Measurements from ENCODE around the gene RNF31. TPM values are rescaled to one million over a fixed set of nuclear protein-coding genes. Genes with fewer than 3 reads are reported as not detected.

RNF31 gene
- total and polyA plus RNA-seq, 7 experiments from 2014 or later: 40.9 to 151 (median 81.4) TPM

GRCh38 chr14:24207104-24207551 is 59.8 kb downstream of the RNF31 start:
- DNase-seq (no peak), ATAC-seq (peak; percentile 37)
- Mint-ChIP-seq H3K4me1 (peaks cover 26 to 62% (median 47%) of the 10 kb centered on the region in 7 donors), H3K27me3 (no peaks in the 10 kb centered on the region), H3K9me3 (peaks cover 0 to 8% (median 3%) of the 10 kb centered on the region in 11 donors), H3K4me3 (no peak overlapping the region), H3K36me3 (peaks cover 18 to 65% (median 46%) of the 10 kb centered on the region in 5 donors), H3K27ac (peak overlapping the region in 6 of 9 donors; percentile 10 to 57 (median 32))
- Histone ChIP-seq H3K4me3 (ENCODE audit: low read length) (no peak overlapping the region), H3K4me1 (ENCODE audit: control insufficient read depth in 2 of 2, insufficient read depth in 2 of 2, low read length in 2 of 2) (peaks cover 8 to 10% of the 10 kb centered on the region in 2 donors), H3K27me3 (ENCODE audit: control insufficient read depth in 2 of 2, insufficient read depth in 2 of 2, low read length in 2 of 2) (no peaks in the 10 kb centered on the region), H3K9me3 (ENCODE audit: control insufficient read depth in 2 of 3, low read length in 3 of 3) (no peaks in the 10 kb centered on the region), H3K36me3 (ENCODE audit: control insufficient read depth in 2 of 3, insufficient read depth in 3 of 3, low read length in 3 of 3) (peaks cover 8 to 59% (median 21%) of the 10 kb centered on the region in 3 experiments), H3K27ac (ENCODE audit: low read depth, low read length) (no peak overlapping the region)
- ChIA-PET CTCF (interaction anchor here (0.6 to 2.7 kb wide), 2 partner anchors 11 to 35 kb away, joined by 3 to 6 read pairs; partner anchors contain the start of genes TINF2 and TM9SF1), POLR2A (interaction anchor here (1.0 to 7.2 kb wide), 5 partner anchors 9 to 83 kb away, joined by 3 to 47 read pairs (median 4); partner anchors contain the start of genes MDP1, RABGGTA and TM9SF1)
- intact Hi-C loops (cut with micrococcal nuclease): no loop called here

GRCh38 chr14:24207625-24208024 is 60.3 kb downstream of the RNF31 start:
- no peak overlapping the region for H3K4me3 ChIP-seq (ENCODE audit: low read length)
- H3K27ac ChIP-seq (ENCODE audit: low read depth, low read length): no peak overlapping the region
- Mint-ChIP-seq H3K36me3 (peaks cover 18 to 60% (median 42%) of the 10 kb centered on the region in 5 donors), H3K4me1 (peaks cover 26 to 65% (median 48%) of the 10 kb centered on the region in 7 donors), H3K4me3 (no peak overlapping the region), H3K27ac (peak overlapping the region in 4 of 9 donors; percentile 25 to 53 (median 39)), H3K27me3 (no peaks in the 10 kb centered on the region), H3K9me3 (peaks cover 0 to 6% (median 3%) of the 10 kb centered on the region in 11 donors)
- ATAC-seq (no peak), DNase-seq (no peak)
- peaks cover 13 to 14% of the 10 kb centered on the region in 2 donors for H3K4me1 ChIP-seq (ENCODE audit: control insufficient read depth in 2 of 2, insufficient read depth in 2 of 2, low read length in 2 of 2)
- CTCF ChIA-PET: interaction anchor here (0.6 to 2.7 kb wide), 2 partner anchors 12 to 35 kb away, joined by 3 to 6 read pairs; partner anchors contain the start of genes TINF2 and TM9SF1
- POLR2A ChIA-PET: interaction anchor here (0.6 to 7.2 kb wide), 6 partner anchors 8 to 83 kb away, joined by 3 to 47 read pairs (median 4); partner anchors contain the start of genes MDP1, RABGGTA and TM9SF1
- no peaks in the 10 kb centered on the region for H3K27me3 ChIP-seq (ENCODE audit: control insufficient read depth in 2 of 2, insufficient read depth in 2 of 2, low read length in 2 of 2)
- no peaks in the 10 kb centered on the region for H3K9me3 ChIP-seq (ENCODE audit: control insufficient read depth in 2 of 3, low read length in 3 of 3)
- peaks cover 8 to 59% (median 21%) of the 10 kb centered on the region in 3 experiments for H3K36me3 ChIP-seq (ENCODE audit: control insufficient read depth in 2 of 3, insufficient read depth in 3 of 3, low read length in 3 of 3)
- intact Hi-C loops (cut with micrococcal nuclease): no loop called here

Small RNAs within 50 kb of the gene (microRNA-seq; reads per million reads assigned to microRNA genes)
- not detected for gene MIR7703 (ENCODE audit: borderline microRNAs expressed)

Other genes with a start within 250 kb of the RNF31 start
Only the 30 nearest of the 31 such genes appear.
- gene DHRS4, start 193.7 kb upstream of the RNF31 start, total RNA-seq: 10 to 100 TPM in 4 of 5 experiments, 1 to 10 TPM in 1; 7.8 to 19.9 (median 17.5) TPM
- gene DHRS4, start 193.7 kb upstream of the RNF31 start, polyA plus RNA-seq: 10 to 100 TPM; 30.1 to 31.8 TPM
- 10 to 100 TPM; 11.0 to 25.7 (median 16.8) TPM for gene DHRS4L2, start 158.6 kb upstream of the RNF31 start, total RNA-seq
- gene DHRS4L2, start 158.6 kb upstream of the RNF31 start, polyA plus RNA-seq: 10 to 100 TPM; 11.7 to 21.0 TPM
- 1 to 10 TPM in 2 of 5 experiments, under 1 TPM in 3; 0.08 to 1.7 (median 0.27) TPM for gene CARMIL3, start 95.5 kb upstream of the RNF31 start, total RNA-seq
- not detected for gene CARMIL3, start 95.5 kb upstream of the RNF31 start, polyA plus RNA-seq
- under 1 TPM in 1 of 5 experiments, not detected in 4; 0.12 TPM for gene CPNE6, start 75.9 kb upstream of the RNF31 start, total RNA-seq
- gene CPNE6, start 75.9 kb upstream of the RNF31 start, polyA plus RNA-seq: not detected
- 10 to 100 TPM in 4 of 5 experiments, 1 to 10 TPM in 1; 9.1 to 56.2 (median 14.4) TPM for gene PCK2, start 53.2 kb upstream of the RNF31 start, total RNA-seq
- gene PCK2, start 53.2 kb upstream of the RNF31 start, polyA plus RNA-seq: 10 to 100 TPM in 1 of 2 donors, 1 to 10 TPM in 1; 7.2 to 14.5 TPM
- 10 to 100 TPM; 71.9 to 90.1 (median 83.3) TPM for gene DCAF11, start 32.7 kb upstream of the RNF31 start, total RNA-seq
- 10 to 100 TPM; 69.1 to 97.0 TPM for gene DCAF11, start 32.7 kb upstream of the RNF31 start, polyA plus RNA-seq
- 1 to 10 TPM; 2.1 to 4.5 (median 3.8) TPM for gene NRL, start 32.5 kb upstream of the RNF31 start, total RNA-seq
- gene NRL, start 32.5 kb upstream of the RNF31 start, polyA plus RNA-seq: 1 to 10 TPM; 2.2 to 2.6 TPM
- gene FITM1, start 16.8 kb upstream of the RNF31 start, total RNA-seq: 1 to 10 TPM; 1.8 to 4.3 (median 2.0) TPM
- gene FITM1, start 16.8 kb upstream of the RNF31 start, polyA plus RNA-seq: 1 to 10 TPM in 1 of 2 donors, under 1 TPM in 1; 0.48 to 1.2 TPM
- 100 to 1,000 TPM; 189 to 583 (median 202) TPM for gene PSME1, start 11.3 kb upstream of the RNF31 start, total RNA-seq
- 100 to 1,000 TPM; 698 to 703 TPM for gene PSME1, start 11.3 kb upstream of the RNF31 start, polyA plus RNA-seq
- 10 to 100 TPM in 4 of 5 experiments, 1 to 10 TPM in 1; 9.0 to 25.5 (median 22.3) TPM for gene EMC9, start 5.9 kb upstream of the RNF31 start, total RNA-seq
- gene EMC9, start 5.9 kb upstream of the RNF31 start, polyA plus RNA-seq: 10 to 100 TPM in 1 of 2 donors, 1 to 10 TPM in 1; 9.6 to 12.4 TPM
- 100 to 1,000 TPM; 120 to 777 (median 143) TPM for gene PSME2, start 888 bp upstream of the RNF31 start, total RNA-seq
- 100 to 1,000 TPM; 402 to 435 TPM for gene PSME2, start 888 bp upstream of the RNF31 start, polyA plus RNA-seq
- gene IRF9, start 13.8 kb downstream of the RNF31 start, total RNA-seq: 100 to 1,000 TPM; 133 to 337 (median 189) TPM
- gene IRF9, start 13.8 kb downstream of the RNF31 start, polyA plus RNA-seq: 100 to 1,000 TPM in 1 of 2 donors, 10 to 100 TPM in 1; 73.3 to 110 TPM
- gene REC8, start 24.6 kb downstream of the RNF31 start, total RNA-seq: 10 to 100 TPM; 20.3 to 80.5 (median 68.6) TPM
- 10 to 100 TPM in 1 of 2 donors, 1 to 10 TPM in 1; 4.4 to 10.7 TPM for gene REC8, start 24.6 kb downstream of the RNF31 start, polyA plus RNA-seq
- gene IPO4, start 41.3 kb downstream of the RNF31 start, total RNA-seq: 10 to 100 TPM; 21.5 to 45.2 (median 42.2) TPM
- gene IPO4, start 41.3 kb downstream of the RNF31 start, polyA plus RNA-seq: 10 to 100 TPM; 17.5 to 36.2 TPM
- 10 to 100 TPM; 16.2 to 40.5 (median 19.2) TPM for gene TM9SF1, start 47.9 kb downstream of the RNF31 start, total RNA-seq
- gene TM9SF1, start 47.9 kb downstream of the RNF31 start, polyA plus RNA-seq: 10 to 100 TPM; 32.1 to 34.4 TPM
- gene TSSK4, start 58.2 kb downstream of the RNF31 start, total RNA-seq: 1 to 10 TPM in 2 of 5 experiments, under 1 TPM in 2, not detected in 1; 0.22 to 1.9 (median 1.1) TPM
- 1 to 10 TPM; 1.0 to 1.4 TPM for gene TSSK4, start 58.2 kb downstream of the RNF31 start, polyA plus RNA-seq
- gene CHMP4A, start 66.0 kb downstream of the RNF31 start, total RNA-seq: 100 to 1,000 TPM in 1 of 5 experiments, 10 to 100 TPM in 4; 79.1 to 101 (median 85.7) TPM
- 100 to 1,000 TPM; 121 to 140 TPM for gene CHMP4A, start 66.0 kb downstream of the RNF31 start, polyA plus RNA-seq
- 10 to 100 TPM in 3 of 5 experiments, 1 to 10 TPM in 2; 5.5 to 18.5 (median 14.2) TPM for gene MDP1, start 68.6 kb downstream of the RNF31 start, total RNA-seq
- 10 to 100 TPM; 33.1 to 36.4 TPM for gene MDP1, start 68.6 kb downstream of the RNF31 start, polyA plus RNA-seq
- gene NEDD8, start 84.9 kb downstream of the RNF31 start, total RNA-seq: 100 to 1,000 TPM in 3 of 5 experiments, 10 to 100 TPM in 2; 73.5 to 175 (median 106) TPM
- 100 to 1,000 TPM; 254 to 340 TPM for gene NEDD8, start 84.9 kb downstream of the RNF31 start, polyA plus RNA-seq
- 10 to 100 TPM; 38.2 to 91.6 (median 69.5) TPM for gene GMPR2, start 85.4 kb downstream of the RNF31 start, total RNA-seq
- gene GMPR2, start 85.4 kb downstream of the RNF31 start, polyA plus RNA-seq: 100 to 1,000 TPM in 1 of 2 donors, 10 to 100 TPM in 1; 99.9 to 107 TPM
- 100 to 1,000 TPM; 133 to 150 (median 139) TPM for gene TINF2, start 95.1 kb downstream of the RNF31 start, total RNA-seq
- gene TINF2, start 95.1 kb downstream of the RNF31 start, polyA plus RNA-seq: 100 to 1,000 TPM; 143 to 186 TPM
- 10 to 100 TPM in 1 of 5 experiments, 1 to 10 TPM in 4; 4.8 to 12.9 (median 7.1) TPM for gene TGM1, start 115.7 kb downstream of the RNF31 start, total RNA-seq
- not detected for gene TGM1, start 115.7 kb downstream of the RNF31 start, polyA plus RNA-seq
- gene RABGGTA, start 124.1 kb downstream of the RNF31 start, total RNA-seq: 10 to 100 TPM; 49.7 to 76.5 (median 55.5) TPM
- 10 to 100 TPM; 17.9 to 36.3 TPM for gene RABGGTA, start 124.1 kb downstream of the RNF31 start, polyA plus RNA-seq
- 10 to 100 TPM; 25.2 to 37.0 (median 33.3) TPM for gene DHRS1, start 152.3 kb downstream of the RNF31 start, total RNA-seq
- 10 to 100 TPM; 21.3 to 38.4 TPM for gene DHRS1, start 152.3 kb downstream of the RNF31 start, polyA plus RNA-seq
- 10 to 100 TPM; 22.7 to 39.5 (median 29.8) TPM for gene NOP9, start 152.4 kb downstream of the RNF31 start, total RNA-seq
- gene NOP9, start 152.4 kb downstream of the RNF31 start, polyA plus RNA-seq: 1 to 10 TPM; 1.7 to 1.8 TPM
- 10 to 100 TPM; 16.4 to 31.5 (median 22.7) TPM for gene CIDEB, start 160.5 kb downstream of the RNF31 start, total RNA-seq
- gene CIDEB, start 160.5 kb downstream of the RNF31 start, polyA plus RNA-seq: 10 to 100 TPM; 18.7 to 19.3 TPM
- gene LTB4R2, start 162.6 kb downstream of the RNF31 start, total RNA-seq: 10 to 100 TPM; 13.9 to 26.8 (median 17.5) TPM
- gene LTB4R2, start 162.6 kb downstream of the RNF31 start, polyA plus RNA-seq: 1 to 10 TPM; 2.1 to 2.7 TPM
- gene LTB4R, start 164.0 kb downstream of the RNF31 start, total RNA-seq: 10 to 100 TPM; 14.1 to 28.8 (median 26.3) TPM
- gene LTB4R, start 164.0 kb downstream of the RNF31 start, polyA plus RNA-seq: 1 to 10 TPM; 9.1 to 9.4 TPM
- 10 to 100 TPM in 1 of 5 experiments, 1 to 10 TPM in 4; 4.6 to 10.2 (median 6.1) TPM for gene ADCY4, start 187.6 kb downstream of the RNF31 start, total RNA-seq
- under 1 TPM in 1 of 2 donors, not detected in 1; 0.25 TPM for gene ADCY4, start 187.6 kb downstream of the RNF31 start, polyA plus RNA-seq
- gene RIPK3, start 192.5 kb downstream of the RNF31 start, total RNA-seq: 10 to 100 TPM; 19.9 to 47.5 (median 36.8) TPM
- 10 to 100 TPM in 1 of 2 donors, 1 to 10 TPM in 1; 8.2 to 11.7 TPM for gene RIPK3, start 192.5 kb downstream of the RNF31 start, polyA plus RNA-seq